CD4-positive, alpha-beta T cell treated with Interleukin-4 for 1 hour (primary cell): ENCODE data around the gene PXDN.
"Not testable (repeated sequence)": the region's sequence is repeated elsewhere in the genome, so short reads cannot be mapped to it uniquely, and the experiment has no call there.

Source experiments
- DNase-seq, 2 donors: peaks; one replicate each; pipeline ENCODE4 v3.0.0-alpha.2; 2020 to 2022

PXDN gene

DNA sequence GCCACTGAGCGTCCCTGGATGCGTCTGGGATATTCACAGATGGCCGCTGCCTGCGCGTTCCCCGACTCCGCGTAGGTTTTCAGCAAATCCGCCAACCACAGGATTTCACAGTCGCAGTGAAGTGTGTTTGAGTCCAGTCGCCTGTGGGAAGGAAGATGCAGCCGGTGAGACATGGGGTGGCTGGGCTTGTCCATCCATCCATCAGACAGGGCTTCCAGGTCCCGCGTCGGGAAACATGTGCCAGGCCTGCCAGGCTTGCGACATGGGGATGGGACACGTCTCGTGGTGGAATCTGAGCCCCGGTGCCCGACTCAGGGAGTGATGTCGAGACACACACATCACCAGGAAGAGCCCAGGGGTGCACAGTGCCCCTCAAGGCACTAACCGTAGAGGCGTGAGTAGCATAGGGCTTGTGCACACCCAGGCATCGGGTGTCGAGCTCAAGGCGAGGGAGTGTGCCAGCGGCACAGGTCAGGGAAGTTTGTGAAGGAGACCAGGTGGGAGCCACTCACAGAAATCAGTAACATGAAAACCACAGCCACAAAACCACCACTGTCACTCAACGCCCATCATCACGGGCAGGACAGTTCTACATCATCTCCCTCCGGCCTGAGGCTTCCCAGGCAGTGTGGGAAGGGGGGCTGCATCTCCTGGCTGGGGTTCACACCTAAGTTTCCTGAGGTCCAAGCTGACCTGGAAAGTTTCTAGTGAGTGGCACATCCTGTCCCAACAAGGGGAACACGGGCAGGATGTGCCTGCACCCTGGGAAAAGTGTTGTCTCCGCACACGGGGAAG, 63.9 kb downstream of the PXDN start:
- DNase-seq: no peak

- DNase-seq: not testable (repeated sequence)
Measured at GRCh38 chr2:1679488-1680039, 64.8 kb downstream of the PXDN start.

- not testable (repeated sequence) for DNase-seq
Measured at GRCh38 chr2:1679065-1679464, 65.2 kb downstream of the PXDN start.

DNA sequence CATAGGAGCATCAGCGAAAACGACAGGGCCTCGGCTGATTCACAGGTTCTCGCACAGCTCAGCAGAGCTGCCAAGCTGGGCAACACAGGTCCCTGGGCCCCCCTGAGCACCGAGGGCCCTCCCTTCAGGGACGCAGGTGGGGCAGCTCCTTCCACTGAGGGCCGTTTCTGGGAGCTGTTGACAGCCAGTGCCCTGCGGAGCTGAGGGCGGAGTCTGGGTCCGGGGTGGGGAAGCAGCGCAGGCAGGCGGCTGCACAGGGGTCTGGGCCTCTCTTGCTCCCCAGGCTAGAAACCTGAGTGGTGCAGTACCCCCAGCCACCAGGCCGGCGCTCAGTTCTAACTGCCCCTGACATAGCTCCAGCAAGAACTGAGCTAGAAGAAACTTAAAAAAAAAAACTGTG, 65.7 kb downstream of the PXDN start:
- DNase-seq: no peak

DNA sequence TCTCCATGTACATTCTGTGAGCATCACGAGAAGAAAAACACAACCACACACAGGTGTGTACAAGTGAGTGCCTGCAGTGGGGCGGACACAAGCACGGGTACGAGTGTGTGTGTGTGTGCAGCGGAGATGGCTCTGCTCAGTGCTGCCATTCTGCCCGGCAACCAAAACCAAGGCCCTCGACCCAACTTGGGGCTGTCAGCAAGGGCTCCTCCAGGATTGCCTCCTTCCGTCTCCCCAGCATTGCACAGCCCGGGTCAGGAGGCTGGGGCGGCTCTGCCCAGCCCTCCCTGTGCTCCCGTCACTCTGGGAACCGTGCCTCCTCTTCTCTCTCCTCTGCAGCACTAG, 66.5 kb downstream of the PXDN start:
- DNase-seq: no peak

- no peak for DNase-seq
Measured at GRCh38 chr2:1676913-1677820, 67.1 kb downstream of the PXDN start.

DNA sequence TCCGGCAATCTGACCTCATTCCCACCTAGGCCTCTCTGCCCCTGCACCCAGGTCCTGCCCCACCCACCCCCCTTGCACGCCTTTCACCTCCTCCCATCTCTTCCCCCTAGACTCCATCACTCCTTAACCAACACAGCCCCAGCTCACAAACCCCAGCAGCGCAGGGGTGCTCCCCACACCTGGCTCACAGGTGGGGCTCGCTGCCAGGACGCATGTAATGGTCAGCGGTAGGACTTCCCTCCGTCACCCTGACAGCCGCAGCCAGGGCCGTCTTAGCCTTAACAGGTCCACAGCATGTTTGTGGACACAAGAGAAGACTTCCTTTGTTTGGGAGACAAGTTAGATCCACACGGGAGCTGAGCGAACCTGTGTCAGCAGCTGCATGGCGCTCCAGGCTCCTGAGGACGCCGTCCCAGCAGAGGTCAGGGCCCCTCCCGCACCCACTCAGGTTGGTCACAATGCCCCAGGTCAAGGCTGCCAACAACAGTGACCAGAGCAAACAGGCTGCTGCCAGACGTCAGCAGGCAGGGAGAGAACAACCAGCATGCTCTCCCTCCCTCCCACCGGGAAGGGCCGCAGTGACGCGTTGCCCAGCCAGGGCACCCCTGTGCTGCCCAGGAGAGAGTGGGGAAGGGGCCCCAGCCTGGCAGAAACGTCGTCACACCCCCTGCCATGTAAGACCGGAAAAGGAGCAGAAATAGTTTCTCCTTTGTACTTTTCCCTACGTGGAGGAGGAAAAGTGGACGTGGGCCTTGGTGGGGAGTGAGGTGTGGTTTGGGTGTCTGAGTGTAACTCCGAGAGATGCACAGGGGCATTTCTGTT, 68.0 kb downstream of the PXDN start:
- DNase-seq: no peak

DNA sequence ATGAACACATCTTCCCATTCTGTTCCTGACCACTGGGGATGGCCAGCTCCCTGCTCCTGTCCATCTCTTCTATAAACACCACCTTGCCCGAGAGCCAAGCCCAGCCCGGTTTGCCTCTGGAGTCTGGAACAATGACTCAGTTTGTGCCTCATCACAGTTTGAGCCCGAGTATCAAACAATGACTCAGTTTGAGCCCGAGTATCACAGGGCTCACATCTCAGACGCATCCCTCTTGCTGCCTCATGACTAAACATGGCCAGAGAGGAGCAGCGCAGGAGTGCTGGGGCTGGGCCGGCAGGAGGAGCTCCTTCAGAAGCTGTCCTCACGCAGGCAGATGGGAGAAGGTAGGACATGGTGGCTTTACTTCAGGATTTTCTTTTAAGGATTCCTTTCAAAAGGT, 68.7 kb downstream of the PXDN start:
- no peak for DNase-seq

DNA sequence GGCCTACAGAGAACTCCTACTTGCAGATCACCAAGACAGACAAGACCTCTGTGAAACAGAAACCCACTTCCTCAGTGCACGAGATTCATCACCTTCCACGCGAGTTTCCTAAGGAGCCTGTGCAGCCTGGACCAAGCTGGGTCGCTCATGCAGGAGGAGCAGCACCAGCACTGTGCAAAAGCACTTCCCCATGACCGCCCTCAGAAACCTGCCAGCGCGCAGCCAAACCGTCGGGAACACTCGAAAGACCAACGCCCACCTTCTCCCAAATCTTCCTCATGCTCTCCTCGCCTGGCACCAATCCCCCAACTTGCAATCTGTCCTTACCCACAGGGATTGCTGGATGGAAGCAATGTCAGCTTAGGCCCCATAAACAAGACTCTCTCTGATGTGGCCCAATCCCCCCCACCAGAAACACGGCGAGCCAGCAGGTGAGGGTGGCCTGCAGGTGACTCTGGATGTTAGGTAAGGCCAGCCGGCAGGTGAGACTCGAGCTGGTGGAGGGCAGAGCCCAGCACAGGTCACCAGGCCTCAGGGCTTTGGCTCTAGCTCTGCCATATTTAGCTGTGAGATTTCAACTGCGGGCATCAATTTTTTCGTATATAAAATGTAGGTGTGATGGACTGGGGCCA, 69.4 kb downstream of the PXDN start:
- DNase-seq: no peak

DNA sequence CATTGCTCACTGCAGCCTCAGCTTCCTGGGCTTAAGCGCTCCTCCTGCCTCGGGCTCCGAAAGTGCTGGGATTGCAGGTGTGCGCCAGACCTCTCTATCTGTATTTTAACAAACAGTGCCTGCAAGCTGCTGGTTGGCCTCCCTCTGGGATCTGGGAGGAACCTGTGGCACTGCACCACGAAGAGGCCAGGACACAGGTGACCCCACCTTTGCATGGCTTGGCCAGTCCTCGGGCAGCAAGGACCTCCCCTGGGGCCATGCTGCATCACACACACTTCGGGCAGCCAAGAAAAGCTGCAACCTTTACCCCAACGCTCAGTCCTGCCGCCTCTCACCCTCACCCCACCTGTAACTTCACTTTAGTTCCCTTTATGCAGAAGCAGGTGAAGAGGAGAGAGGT, 70.0 kb downstream of the PXDN start:
- DNase-seq: no peak

- no peak for DNase-seq
Measured at GRCh38 chr2:1673160-1673944, 71.0 kb downstream of the PXDN start.

- no peak for DNase-seq
Measured at GRCh38 chr2:1672738-1673137, 71.6 kb downstream of the PXDN start.

GRCh38 chr2:1671916-1672315, 72.4 kb downstream of the PXDN start:
- no peak for DNase-seq

DNA sequence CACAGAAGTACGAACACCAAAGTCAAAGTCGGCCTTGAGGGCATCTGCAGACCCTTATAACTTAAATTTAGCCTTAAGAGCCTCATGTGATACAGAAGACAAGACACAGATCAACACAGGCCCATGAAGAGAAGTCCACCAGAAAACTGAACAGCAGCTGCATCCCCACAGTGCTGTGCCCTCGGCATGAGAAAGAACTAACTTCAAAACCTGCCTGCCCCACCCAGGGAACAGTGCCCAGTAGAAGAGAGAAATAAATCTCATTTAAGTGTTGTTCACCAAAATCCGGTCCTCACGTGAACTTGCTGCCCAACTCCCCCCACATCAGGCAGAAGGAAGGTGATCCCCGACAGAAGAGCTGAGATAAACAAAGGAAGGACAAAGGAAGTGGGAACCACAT, 73.7 kb downstream of the PXDN start:
- DNase-seq: no peak

DNA sequence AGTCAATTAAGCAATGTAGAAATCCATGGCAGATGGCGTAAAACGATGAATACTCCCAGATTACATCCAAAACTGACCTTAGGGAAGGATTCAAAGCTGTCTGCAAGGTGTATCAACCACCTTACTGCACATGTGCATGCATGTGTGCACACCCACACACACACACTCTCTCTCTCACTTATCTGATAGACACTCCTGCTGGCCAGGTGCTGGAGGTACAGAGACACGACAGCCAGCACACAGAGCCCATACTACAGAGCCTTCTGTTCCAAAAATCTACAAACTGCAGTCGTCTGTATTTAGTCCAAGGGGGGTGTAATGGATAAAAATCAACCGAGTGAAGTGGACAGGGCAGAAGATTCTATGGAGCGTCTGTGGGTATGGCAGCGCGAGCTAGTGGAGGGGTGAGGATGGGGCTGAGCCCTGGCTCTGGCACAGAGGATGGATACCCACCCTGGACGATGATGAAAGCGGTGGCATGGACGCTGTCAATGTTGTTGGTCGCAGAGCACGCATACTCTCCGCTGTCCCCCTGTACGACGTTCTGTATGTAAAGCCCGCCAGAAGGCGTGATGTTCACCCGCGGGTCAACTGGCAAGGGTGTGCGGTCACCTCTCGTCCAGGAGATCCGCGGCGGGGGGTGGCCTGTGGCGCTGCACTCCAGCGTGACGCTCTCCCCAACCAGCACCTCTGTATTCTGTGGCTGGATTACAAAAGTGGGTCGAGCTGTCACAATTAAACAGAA, 78.4 kb downstream of the PXDN start:
- DNase-seq: no peak

GRCh38 chr2:1664698-1665097, 79.6 kb downstream of the PXDN start:
- DNase-seq: no peak

DNA sequence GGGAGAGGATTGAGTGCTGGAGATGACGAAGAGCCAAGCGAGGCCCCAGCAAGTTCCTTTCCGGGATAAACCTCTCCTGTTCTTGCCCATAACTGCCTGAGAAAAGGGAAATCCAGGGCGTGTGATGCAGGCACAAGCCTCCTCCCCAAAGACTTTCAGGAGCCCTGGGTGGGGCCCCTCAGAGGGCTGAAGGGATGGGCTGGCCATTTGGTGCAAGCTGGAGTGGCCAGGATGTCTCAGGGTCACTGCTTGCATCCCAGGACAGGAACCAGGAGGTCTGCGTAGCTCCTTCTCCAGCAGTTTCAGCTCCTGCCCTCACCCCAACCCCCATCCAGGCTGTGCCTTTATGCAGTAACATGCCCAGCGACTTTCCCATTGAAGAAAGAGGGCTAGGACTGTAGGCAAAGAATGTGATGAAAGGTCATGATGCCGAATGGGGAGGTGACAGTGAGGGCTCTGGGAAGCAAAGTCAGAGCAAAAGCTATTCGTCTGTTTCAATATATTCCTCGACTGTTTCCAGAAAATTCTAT, 80.2 kb downstream of the PXDN start:
- DNase-seq: no peak

DNA sequence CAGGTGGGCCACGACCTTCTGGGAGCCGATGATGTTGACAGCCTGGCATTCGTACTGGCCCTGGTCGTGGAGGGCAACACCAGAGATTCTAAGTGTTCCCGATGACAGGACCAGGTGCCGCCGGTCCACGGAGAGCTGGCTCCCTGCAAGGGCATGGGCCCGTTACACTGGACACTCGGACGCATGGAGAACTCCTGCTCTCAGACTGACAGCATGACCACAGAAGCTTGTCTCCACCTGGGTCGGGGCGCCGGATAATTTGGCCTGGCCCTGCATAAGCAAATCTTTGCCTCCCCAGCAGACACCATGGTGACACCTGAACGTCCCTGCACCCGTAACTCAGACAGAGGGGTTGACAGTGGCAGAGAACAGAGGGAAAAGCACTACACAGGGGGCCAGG, 80.7 kb downstream of the PXDN start:
- no peak for DNase-seq

DNA sequence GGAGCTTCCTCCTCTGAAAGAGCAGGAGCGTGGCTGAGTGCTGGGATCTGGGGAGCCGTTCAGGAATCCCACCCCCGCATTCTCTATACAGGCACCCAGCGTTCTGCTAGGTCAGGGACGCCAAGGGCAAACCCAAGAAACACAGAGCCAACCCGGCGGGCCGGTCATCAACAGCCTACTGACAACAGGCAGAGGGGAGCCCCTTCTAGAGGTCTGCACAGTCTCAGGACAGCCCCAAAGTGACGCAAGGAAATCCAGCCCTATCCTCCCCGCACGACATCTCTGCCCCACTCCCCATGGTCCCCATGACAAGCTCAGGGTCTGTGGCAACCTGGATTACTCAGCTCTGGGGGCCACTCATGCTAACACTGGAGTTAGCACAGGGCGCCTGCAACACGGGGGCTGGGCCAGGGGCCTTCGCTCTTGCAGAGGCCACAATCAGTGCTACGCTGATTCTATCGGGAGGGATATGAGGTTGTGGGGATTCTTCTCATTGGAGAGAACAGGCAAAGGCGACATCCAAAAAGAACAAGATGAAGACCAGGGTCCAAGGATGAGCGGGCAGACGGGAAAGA, 81.6 kb downstream of the PXDN start:
- peak in 1 of 2 donors; percentile 6 for DNase-seq

GRCh38 chr2:1661891-1662605, 82.3 kb downstream of the PXDN start:
- DNase-seq: no peak
